HUES64 (cell line): Measurements from ENCODE around the gene FILIP1.

Experiments
- H3K27ac ChIP-seq: 2 replicates; pipeline ENCODE4 v1.7.0; 2013; ENCODE audit warnings: low read depth, low read length, inconsistent platforms
- H3K27me3 ChIP-seq: 2 replicates; pipeline ENCODE4 v1.6.1; 2013; ENCODE audit warnings: mild to moderate bottlenecking, low read length; ENCODE audit not compliant: insufficient read depth
- H3K36me3 ChIP-seq: 2 replicates; pipeline ENCODE4 v1.6.1; 2013; ENCODE audit warnings: mild to moderate bottlenecking, low read length; ENCODE audit not compliant: insufficient read depth
- H3K4me1 ChIP-seq: 2 replicates; pipeline ENCODE4 v1.6.1; 2013; ENCODE audit warnings: mild to moderate bottlenecking, low read length, moderate library complexity; ENCODE audit not compliant: insufficient read depth
- H3K4me3 ChIP-seq: 2 replicates; pipeline ENCODE4 v1.5.1; 2013; ENCODE audit warnings: mild to moderate bottlenecking, low read length, moderate library complexity
- H3K9ac ChIP-seq: 2 replicates; pipeline ENCODE4 v1.6.1; 2013; ENCODE audit warnings: mild to moderate bottlenecking, low read depth, low read length
- H3K9me3 ChIP-seq: 2 replicates; pipeline ENCODE4 v1.6.1; 2013; ENCODE audit warnings: low read depth, low read length; ENCODE audit not compliant: insufficient read depth
- WGBS: fragments of 150-250, 120-280 bp; methylation state at CpG from one replicate; pipeline ENCODE4 v1.1.7; 2013; ENCODE audit warnings: missing lambda C conversion rate; 5-methylcytosine and 5-hydroxymethylcytosine counted together

FILIP1 gene

DNA sequence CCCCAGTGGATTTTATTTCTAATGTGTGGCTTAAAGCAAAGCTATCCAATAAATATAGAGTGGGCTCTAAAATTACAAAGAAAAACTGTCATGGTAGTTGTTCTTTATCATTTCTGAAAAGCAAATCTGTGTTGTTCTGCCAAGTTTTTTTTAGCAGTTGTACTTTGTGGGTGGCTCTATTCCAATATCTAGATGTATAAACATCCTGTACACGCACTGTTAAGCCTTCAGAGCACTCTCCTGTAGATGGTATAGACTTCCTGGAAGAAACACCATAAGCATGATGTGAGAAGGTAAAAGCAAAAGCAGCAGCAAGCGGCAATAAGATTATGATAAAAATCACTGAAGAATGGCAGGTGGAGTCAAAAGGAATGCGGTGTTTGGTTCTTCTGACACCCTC lies 187.5 kb downstream of the FILIP1 start:
- H3K9ac ChIP-seq, result no peak overlapping the region
- H3K9me3 ChIP-seq, result no peaks in the 10 kb centered on the region
- H3K27me3 ChIP-seq, result no peaks in the 10 kb centered on the region
- no peaks in the 10 kb centered on the region for H3K36me3 ChIP-seq
- peaks cover 15% of the 10 kb centered on the region for H3K4me1 ChIP-seq
- no peak overlapping the region for H3K27ac ChIP-seq
- 98% methylated on average over 3 of the region's 3 CpGs for WGBS
- H3K4me3 ChIP-seq, result no peak overlapping the region

DNA sequence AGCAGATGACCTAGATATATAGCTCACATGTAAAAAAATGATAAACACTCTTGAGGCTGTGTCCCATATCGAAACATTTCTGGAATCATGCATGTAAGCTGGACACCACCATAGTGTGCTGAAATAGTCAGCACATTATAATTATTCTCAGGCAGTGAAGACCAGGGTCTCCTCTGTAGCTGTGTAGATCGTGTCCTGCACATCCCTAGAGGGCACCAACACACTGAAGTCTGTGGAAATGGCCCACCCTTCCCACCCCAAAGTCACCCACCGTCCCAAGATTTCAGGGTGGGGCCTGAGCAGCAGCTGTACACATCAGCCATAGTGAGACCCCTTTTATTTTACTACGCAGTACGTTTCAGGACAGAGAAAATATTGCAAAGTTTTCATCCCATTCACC lies 188.0 kb downstream of the FILIP1 start:
- H3K36me3 ChIP-seq, result no peaks in the 10 kb centered on the region
- H3K9ac ChIP-seq, result no peak overlapping the region
- peaks cover 16% of the 10 kb centered on the region for H3K4me1 ChIP-seq
- no peak overlapping the region for H3K27ac ChIP-seq
- 82% methylated on average over 5 of the region's 5 CpGs for WGBS
- H3K27me3 ChIP-seq, result no peaks in the 10 kb centered on the region
- H3K9me3 ChIP-seq, result no peaks in the 10 kb centered on the region
- no peak overlapping the region for H3K4me3 ChIP-seq

DNA sequence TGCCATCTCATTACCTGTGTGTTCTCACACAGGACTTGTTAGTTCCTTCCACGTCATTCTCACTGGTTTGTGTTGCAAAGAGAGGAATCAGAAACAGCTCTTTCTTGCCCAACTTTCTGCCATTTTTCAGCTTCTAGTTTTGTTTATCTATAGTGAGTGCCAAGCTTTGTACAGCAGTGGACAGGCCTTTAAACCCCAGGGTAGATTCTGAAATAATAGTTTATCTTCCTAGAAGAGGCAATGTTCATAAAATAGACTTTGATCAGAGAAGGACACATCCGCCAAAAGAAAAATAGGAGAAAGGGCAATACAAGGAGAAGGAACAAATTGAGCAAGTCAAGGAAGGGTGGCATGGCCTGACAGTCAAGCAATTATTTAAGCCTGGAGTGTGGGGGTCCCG lies 191.3 kb downstream of the FILIP1 start:
- Histone ChIP-seq H3K36me3 (no peaks in the 10 kb centered on the region), H3K9me3 (no peaks in the 10 kb centered on the region), H3K4me1 (peaks cover 15% of the 10 kb centered on the region), H3K9ac (no peak overlapping the region), H3K27me3 (no peaks in the 10 kb centered on the region), H3K4me3 (no peak overlapping the region), H3K27ac (no peak overlapping the region)
- WGBS, result 95% methylated on average over 3 of the region's 3 CpGs

DNA sequence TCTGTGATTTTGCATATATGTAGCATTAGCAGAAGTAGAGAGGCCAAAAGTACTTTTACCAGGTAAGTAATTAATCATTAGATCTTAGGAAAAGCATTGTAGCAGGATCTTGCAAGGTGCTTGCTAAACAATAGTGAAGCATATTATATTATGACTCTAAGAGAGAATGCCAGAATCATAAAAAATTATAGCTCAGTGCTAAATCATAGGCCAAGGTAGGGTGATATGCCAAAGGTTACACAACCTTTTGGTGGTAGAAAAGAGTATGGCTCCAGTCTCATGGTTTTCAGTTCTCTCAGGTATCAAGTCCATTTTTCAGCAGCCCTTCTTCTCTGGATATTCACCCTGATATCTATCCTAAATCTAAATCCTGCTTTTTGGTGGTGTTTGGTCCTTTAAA lies 192.1 kb downstream of the FILIP1 start:
- Histone ChIP-seq H3K4me3 (no peak overlapping the region), H3K27me3 (no peaks in the 10 kb centered on the region), H3K4me1 (peaks cover 15% of the 10 kb centered on the region), H3K9me3 (no peaks in the 10 kb centered on the region), H3K27ac (no peak overlapping the region), H3K36me3 (no peaks in the 10 kb centered on the region), H3K9ac (no peak overlapping the region)

DNA sequence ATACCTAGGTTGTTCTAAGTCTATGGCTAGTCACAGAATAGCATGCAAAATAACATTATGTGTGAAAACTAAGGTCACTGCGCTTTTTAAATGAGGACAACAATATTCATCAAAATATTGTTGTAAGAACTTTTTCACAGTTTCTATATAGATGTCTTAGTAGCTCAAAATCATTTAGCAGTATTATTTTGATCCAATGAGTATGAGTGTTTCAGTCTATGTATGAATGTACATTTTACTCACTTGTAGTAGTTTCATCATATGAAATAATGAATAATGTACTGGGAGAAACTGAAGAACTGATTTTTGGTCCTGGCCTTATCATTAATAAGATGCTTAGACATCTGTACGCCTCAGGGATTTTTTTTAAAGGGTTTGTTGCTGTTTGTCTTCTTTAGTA lies 192.5 kb downstream of the FILIP1 start:
- H3K27ac ChIP-seq, result no peak overlapping the region
- peaks cover 15% of the 10 kb centered on the region for H3K4me1 ChIP-seq
- H3K27me3 ChIP-seq, result no peaks in the 10 kb centered on the region
- H3K9ac ChIP-seq, result no peak overlapping the region
- H3K4me3 ChIP-seq, result no peak overlapping the region
- H3K9me3 ChIP-seq, result no peaks in the 10 kb centered on the region
- 100% methylated on average over 1 of the region's 2 CpGs for WGBS
- H3K36me3 ChIP-seq, result no peaks in the 10 kb centered on the region

DNA sequence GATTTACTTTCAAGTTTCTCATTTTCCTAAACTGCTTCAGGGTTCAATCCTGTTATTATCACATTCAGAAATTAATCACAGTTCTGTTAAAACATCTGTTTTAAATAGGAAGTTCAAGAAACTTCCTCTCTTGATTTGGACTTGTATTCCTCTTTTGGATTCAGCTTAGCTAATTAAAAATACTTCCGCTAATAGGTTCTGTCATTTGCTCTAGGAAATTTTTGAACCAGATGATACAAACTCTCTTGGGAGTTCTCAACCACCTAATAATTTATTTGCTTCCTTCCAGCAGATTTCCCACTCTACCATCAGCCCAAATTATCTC lies 193.1 kb downstream of the FILIP1 start:
- Histone ChIP-seq H3K9me3 (no peaks in the 10 kb centered on the region), H3K36me3 (no peaks in the 10 kb centered on the region), H3K9ac (no peak overlapping the region), H3K4me1 (peaks cover 15% of the 10 kb centered on the region), H3K4me3 (no peak overlapping the region), H3K27me3 (no peaks in the 10 kb centered on the region), H3K27ac (no peak overlapping the region)
- WGBS, result 96% methylated on average over 1 of the region's 1 CpG

- Histone ChIP-seq H3K9me3 (no peaks in the 10 kb centered on the region), H3K36me3 (no peaks in the 10 kb centered on the region), H3K27ac (no peak overlapping the region), H3K4me1 (peaks cover 15% of the 10 kb centered on the region), H3K9ac (no peak overlapping the region), H3K4me3 (no peak overlapping the region), H3K27me3 (no peaks in the 10 kb centered on the region)
- 82% methylated on average over 2 of the region's 2 CpGs for WGBS
These were observed 193.6 kb downstream of the FILIP1 start for GRCh38 chr6:75299801-75300530.

DNA sequence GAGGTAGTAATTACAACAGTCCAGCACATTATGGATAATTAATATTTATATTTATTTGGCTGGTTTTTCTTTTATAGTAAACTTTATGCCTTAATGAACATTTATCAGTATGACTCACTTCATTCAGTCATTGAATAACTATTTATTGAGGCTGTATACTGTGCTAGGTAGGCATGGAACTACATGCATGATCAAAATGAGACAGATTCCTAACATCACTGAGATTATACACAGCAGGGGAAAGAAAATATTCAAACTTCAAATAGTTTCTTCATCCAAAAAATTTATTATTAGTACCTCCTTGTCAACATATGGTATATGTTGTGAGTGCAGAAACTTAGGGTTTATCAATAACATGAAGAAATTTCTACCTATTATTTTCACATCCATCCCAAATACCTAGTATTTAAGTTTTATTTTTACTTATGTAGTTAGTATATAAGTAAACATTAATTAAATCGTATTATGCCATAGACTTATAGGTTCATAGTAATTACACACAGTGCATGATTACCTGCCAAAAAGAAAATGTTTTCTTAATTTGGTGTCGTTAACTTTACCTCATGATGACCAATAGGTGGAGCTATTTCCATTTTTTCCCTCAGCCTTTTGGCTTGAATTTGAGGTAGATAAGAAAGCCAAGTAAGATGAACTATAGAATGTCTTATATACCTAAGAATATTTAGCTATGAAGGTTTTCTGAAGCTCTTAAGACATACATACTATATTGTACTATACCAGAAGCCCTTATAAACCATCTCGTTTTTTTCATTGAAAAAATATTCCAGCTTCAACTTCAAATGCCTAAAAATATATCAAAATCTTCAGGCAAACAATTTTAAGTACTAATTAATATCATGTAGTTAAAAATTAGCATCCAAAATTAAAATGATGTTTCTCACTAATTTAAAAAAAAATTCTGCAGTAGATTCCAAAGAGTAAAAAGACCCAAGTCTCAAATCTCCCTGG lies 196.5 kb downstream of the FILIP1 start:
- Histone ChIP-seq H3K4me1 (peaks cover 15% of the 10 kb centered on the region), H3K27ac (no peak overlapping the region), H3K27me3 (no peaks in the 10 kb centered on the region), H3K36me3 (no peaks in the 10 kb centered on the region), H3K9ac (no peak overlapping the region), H3K4me3 (no peak overlapping the region), H3K9me3 (no peaks in the 10 kb centered on the region)
- 0% methylated on average over 2 of the region's 3 CpGs for WGBS

- WGBS, result 98% methylated on average over 2 of the region's 2 CpGs
- H3K9ac ChIP-seq, result no peak overlapping the region
- H3K27me3 ChIP-seq, result no peaks in the 10 kb centered on the region
- H3K4me1 ChIP-seq, result peaks cover 22% of the 10 kb centered on the region
- no peak overlapping the region for H3K27ac ChIP-seq
- no peaks in the 10 kb centered on the region for H3K36me3 ChIP-seq
- H3K4me3 ChIP-seq, result no peak overlapping the region
- no peaks in the 10 kb centered on the region for H3K9me3 ChIP-seq
These were observed 201.0 kb downstream of the FILIP1 start for GRCh38 chr6:75292555-75292954.

DNA sequence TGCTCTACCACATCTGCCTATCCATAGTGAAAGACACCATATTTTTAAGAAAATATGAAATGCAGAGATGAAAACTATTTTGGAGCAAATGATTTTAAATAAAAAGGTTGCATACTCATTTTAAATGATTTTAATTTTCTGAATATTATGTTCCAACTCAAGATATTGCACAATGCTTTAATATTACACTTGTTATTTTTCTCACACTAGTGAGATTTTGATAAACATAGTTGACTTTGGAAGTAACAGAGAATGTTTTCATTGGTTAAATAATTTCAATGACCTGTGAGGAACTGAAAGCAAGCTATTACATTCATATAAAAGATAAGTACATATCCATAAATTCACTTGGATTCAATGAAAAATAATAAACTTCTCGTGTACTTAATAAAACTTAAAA lies 201.9 kb downstream of the FILIP1 start:
- no peak overlapping the region for H3K9ac ChIP-seq
- no peak overlapping the region for H3K4me3 ChIP-seq

DNA sequence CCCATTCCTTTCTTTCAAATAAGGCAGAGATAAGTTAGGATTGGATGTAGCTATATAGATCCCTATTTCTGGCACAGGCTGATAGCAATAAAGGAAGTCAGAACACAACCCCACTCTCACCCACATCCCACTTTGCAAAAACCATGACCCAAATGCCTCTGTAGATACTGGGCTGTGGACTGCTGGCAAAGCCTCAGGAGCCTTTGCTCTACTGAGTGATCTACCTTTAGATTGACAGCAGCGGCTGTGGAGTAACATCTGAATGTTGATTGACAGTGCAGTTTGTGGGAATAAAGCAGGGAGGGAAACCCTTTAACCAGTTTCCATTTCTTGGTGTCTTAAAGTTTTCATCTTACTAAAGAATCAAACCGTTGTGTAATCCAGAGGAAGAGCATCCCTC lies 202.3 kb downstream of the FILIP1 start:
- Histone ChIP-seq H3K4me1 (peaks cover 19% of the 10 kb centered on the region), H3K27me3 (no peaks in the 10 kb centered on the region), H3K9me3 (no peaks in the 10 kb centered on the region), H3K36me3 (no peaks in the 10 kb centered on the region), H3K9ac (no peak overlapping the region), H3K4me3 (no peak overlapping the region), H3K27ac (peak overlapping the region; percentile 68; the same call in 1 of the 2 replicates)
- WGBS, result 95% methylated on average over 2 of the region's 2 CpGs

More for the DNA sequence above, 201.9 kb downstream of the FILIP1 start:
- WGBS, result no CpG with 5 or more reads among the region's 1 CpG
- H3K36me3 ChIP-seq, result no peaks in the 10 kb centered on the region
- H3K9me3 ChIP-seq, result no peaks in the 10 kb centered on the region
- H3K27me3 ChIP-seq, result no peaks in the 10 kb centered on the region
- H3K4me1 ChIP-seq, result peaks cover 19% of the 10 kb centered on the region
- no peak overlapping the region for H3K27ac ChIP-seq
